Adrenal gland (tissue), 5 donors: ENCODE data around the gene VWA5B2.

Source experiments
- POLR2A ChIP-seq, 2 donors: fragments of 450-650 bp; IDR thresholded peaks; one replicate each; pipeline ENCODE4 v1.6.1; 2017; ENCODE audit warnings: antibody characterized with exemption in 2 of 2, mild to moderate bottlenecking in 2 of 2, moderate library complexity in 1 of 2
- TF ChIP-seq, protein P1 (sequence below), 6 experiments: fragments of 450-650 bp in 4 of 6; fragments of 200-600 bp in 2 of 6; sonication (generic) in 1 of 6; IDR thresholded peaks; 1 replicate in 5 of 6; 2 replicates in 1 of 6; pipeline versions ENCODE4 v1.5.1 to v1.8.0; 2016 to 2021; ENCODE audit warnings: antibody characterized with exemption in 6 of 6, mild to moderate bottlenecking in 2 of 6, moderate library complexity in 1 of 6
- donor health status: DM: no; HTN: no; CAD: no.

DNA sequence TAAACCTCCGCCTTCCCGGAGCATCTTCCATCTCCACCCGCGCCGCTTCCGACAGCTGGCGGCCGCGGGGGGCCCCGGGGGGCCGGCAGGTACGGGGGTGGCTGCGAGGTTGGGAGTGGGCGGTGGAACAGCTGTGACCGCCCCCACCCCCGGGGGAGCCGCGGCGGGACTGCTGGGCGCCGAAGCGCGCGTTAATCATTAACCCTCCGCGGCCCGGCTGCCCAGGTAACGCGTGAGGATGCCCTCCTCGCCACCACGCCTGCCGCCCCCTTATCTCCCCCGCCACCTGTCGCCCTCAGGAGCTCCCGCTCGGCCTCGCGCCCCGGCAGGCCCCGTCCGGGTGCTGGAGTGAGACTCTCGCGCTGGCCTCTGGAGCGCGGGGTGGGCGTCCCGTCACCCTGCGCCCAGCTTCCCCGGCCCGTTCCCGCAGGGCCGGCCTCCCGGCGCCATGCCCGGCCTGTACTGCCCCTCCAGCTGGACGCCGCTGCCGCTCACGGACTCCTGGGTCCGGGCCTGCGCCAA, 757 bp downstream of the VWA5B2 start:
- TF ChIP-seq, protein P1, sequence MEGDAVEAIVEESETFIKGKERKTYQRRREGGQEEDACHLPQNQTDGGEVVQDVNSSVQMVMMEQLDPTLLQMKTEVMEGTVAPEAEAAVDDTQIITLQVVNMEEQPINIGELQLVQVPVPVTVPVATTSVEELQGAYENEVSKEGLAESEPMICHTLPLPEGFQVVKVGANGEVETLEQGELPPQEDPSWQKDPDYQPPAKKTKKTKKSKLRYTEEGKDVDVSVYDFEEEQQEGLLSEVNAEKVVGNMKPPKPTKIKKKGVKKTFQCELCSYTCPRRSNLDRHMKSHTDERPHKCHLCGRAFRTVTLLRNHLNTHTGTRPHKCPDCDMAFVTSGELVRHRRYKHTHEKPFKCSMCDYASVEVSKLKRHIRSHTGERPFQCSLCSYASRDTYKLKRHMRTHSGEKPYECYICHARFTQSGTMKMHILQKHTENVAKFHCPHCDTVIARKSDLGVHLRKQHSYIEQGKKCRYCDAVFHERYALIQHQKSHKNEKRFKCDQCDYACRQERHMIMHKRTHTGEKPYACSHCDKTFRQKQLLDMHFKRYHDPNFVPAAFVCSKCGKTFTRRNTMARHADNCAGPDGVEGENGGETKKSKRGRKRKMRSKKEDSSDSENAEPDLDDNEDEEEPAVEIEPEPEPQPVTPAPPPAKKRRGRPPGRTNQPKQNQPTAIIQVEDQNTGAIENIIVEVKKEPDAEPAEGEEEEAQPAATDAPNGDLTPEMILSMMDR (IDR thresholded peaks at IDR 0.05) = no peak
- no peak for TF ChIP-seq POLR2A (IDR thresholded peaks at IDR 0.05)
